Ishikawa (cell line): ENCODE data around the gene ELOVL3.

ENCODE experiments used
- CEBPB ChIP-seq: IDR thresholded peaks from 2 replicates; pipeline ENCODE4 v1.6.1; 2012
- CREB1 ChIP-seq: IDR thresholded peaks from 2 replicates; pipeline ENCODE4 v1.6.1; 2012; ENCODE audit warnings: low read depth
- EGR1 ChIP-seq: IDR thresholded peaks from 2 replicates; pipeline ENCODE4 v1.6.1; 2012
- EP300 ChIP-seq: IDR thresholded peaks from 2 replicates; pipeline ENCODE4 v1.6.1; 2012; ENCODE audit warnings: borderline replicate concordance
- FOXM1 ChIP-seq: IDR thresholded peaks from 2 replicates; pipeline ENCODE4 v1.6.1; 2012; ENCODE audit warnings: low read depth, borderline replicate concordance
- MAX ChIP-seq: IDR thresholded peaks from 2 replicates; pipeline ENCODE4 v1.6.1; 2012
- RAD21 ChIP-seq: IDR thresholded peaks from 2 replicates; pipeline ENCODE4 v1.6.1; 2012; ENCODE audit warnings: low read depth
- REST ChIP-seq: IDR thresholded peaks from 2 replicates; pipeline ENCODE4 v1.6.1; 2012; ENCODE audit warnings: low read depth, mild to moderate bottlenecking
- TAF1 ChIP-seq: IDR thresholded peaks from 2 replicates; pipeline ENCODE4 v1.6.1; 2012; ENCODE audit warnings: low read depth, mild to moderate bottlenecking
- TCF12 ChIP-seq: IDR thresholded peaks from 2 replicates; pipeline ENCODE4 v1.6.1; 2012; ENCODE audit warnings: low read depth
- TEAD4 ChIP-seq: IDR thresholded peaks from 2 replicates; pipeline ENCODE4 v1.6.1; 2012
- USF1 ChIP-seq: IDR thresholded peaks from 2 replicates; pipeline ENCODE4 v1.6.1; 2012
- YY1 ChIP-seq: IDR thresholded peaks from 2 replicates; pipeline ENCODE4 v1.6.1; 2012; ENCODE audit warnings: low read depth
- ZBTB7A ChIP-seq: IDR thresholded peaks from 2 replicates; pipeline ENCODE4 v1.6.1; 2012; ENCODE audit warnings: low read depth

- no peak for TF ChIP-seq YY1
- TF ChIP-seq CREB1 = no peak
- no peak for TF ChIP-seq REST
- no peak for TF ChIP-seq RAD21
- TF ChIP-seq FOXM1 = no peak
- TF ChIP-seq TCF12 = no peak
- no peak for TF ChIP-seq TAF1
- TF ChIP-seq TEAD4 = no peak
- TF ChIP-seq CEBPB = no peak
- no peak for TF ChIP-seq MAX
- no peak for TF ChIP-seq EP300
- no peak for TF ChIP-seq ZBTB7A
- no peak for TF ChIP-seq EGR1
- TF ChIP-seq USF1 = no peak
Observed at GRCh38 chr10:102275343-102275742, 49.2 kb downstream of the ELOVL3 start.
